GM12874 (cell line): ENCODE measurements around the gene TEF.

ENCODE experiments used
- CTCF ChIP-seq: IDR thresholded peaks from 2 replicates; pipeline ENCODE4 v1.5.1; 2011; ENCODE audit warnings: low read depth, mild to moderate bottlenecking, control low read depth, low read length, moderate library complexity; ENCODE audit not compliant: insufficient read depth

Gene TEF

GRCh38 chr22:41368543-41369423 lies 13.0 kb upstream of the TEF start:
- no peak for TF ChIP-seq CTCF

DNA sequence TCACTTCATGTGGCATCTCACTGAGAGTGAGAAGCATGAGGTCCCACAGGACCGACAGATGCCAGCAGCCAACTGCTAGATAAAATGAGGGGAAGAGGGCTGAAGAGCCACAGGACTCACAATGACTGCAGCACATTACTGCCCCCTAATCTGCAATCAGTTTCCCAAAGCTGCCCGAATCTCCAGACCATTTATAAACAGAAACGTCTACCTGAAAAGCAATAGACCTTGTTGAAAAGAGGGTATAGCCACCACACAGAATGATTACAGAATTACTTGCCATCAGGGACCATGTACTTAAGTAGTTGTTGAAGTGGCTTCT lies 12.4 kb upstream of the TEF start:
- TF ChIP-seq CTCF = no peak

- no peak for TF ChIP-seq CTCF
These were observed 11.9 kb upstream of the TEF start for GRCh38 chr22:41369837-41370236.

GRCh38 chr22:41377846-41378245 lies 3.9 kb upstream of the TEF start:
- TF ChIP-seq CTCF = no peak

GRCh38 chr22:41380993-41381328 lies 781 bp upstream of the TEF start:
- TF ChIP-seq CTCF = no peak

DNA sequence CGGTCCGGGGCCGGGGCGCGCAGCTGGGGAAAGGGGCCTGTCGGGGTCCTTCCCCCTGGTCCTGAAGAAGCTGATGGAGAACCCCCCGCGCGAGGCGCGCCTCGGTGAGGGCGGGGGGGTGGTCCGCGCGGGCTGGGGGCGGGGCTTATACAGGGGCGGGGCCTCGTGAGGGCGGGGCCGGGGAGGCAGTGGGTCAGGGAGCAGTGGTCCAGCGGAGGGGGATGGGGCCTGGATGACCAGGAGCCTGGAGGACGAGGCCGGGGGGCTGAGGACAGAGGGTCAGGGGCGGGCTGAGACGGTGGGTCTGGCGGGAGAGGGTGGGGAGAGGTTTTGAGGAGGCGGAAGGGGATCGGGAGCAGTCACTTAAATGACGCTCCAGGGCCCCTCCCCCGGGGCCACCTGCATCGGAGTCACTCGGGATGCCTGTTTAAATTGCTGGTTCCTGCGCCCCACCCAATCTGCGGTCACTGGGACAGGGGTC lies 396 bp downstream of the TEF start:
- TF ChIP-seq CTCF = no peak

- TF ChIP-seq CTCF = no peak
These were observed 868 bp downstream of the TEF start for GRCh38 chr22:41382610-41383009.
